ENCODE data around the gene ELOVL5. TPM values are rescaled to one million over a fixed set of nuclear protein-coding genes. Genes with fewer than 3 reads are reported as not detected.
A peak's percentile ranks its signal among the peaks of the same experiment; 100 is the strongest.

ELOVL5 gene
- total RNA-seq, 1 donor from 2014 or later: 72.4 TPM

DNA sequence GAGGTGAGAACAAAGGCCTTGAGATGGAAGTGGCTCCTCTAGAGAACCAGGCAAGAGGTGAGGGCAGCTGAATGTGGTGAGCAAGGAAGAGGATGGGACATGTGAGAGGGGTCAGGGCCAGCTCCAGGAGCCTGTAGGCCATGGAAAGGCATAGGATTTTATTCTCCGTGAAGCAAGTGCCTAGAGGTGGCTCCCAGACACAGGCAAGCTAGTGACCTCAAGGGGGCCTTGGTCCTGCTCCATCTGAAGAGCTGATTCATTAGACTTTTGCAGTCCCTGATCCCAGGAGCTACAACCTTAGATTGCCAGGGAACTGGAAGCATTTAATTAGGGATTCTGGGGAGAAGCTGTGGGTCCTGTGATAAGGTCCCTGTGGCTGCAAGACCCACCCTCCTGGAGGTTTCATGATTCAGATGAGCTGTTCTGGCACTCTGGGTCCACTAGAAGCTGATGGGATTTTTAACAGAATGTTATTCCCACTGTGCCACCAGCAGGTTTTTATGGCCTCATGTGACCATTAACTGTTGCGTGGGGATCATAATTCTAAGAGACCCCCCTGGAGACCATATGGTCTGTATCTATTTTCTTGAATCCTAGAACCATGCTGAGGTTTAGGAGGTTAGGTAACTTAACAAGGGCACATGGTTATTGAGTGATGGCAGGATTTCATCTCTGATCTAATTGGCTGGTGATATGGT lies 90.5 kb downstream of the ELOVL5 start:
- ATAC-seq (peak in 1 of 2 donors; percentile 11), DNase-seq (no peak)
- H3K4me1 ChIP-seq: no peaks in the 10 kb centered on the region
- intact Hi-C loops (cut with DNase I): no loop called here
- no peak overlapping the region for H3K27ac ChIP-seq
- TF ChIP-seq, protein P1, sequence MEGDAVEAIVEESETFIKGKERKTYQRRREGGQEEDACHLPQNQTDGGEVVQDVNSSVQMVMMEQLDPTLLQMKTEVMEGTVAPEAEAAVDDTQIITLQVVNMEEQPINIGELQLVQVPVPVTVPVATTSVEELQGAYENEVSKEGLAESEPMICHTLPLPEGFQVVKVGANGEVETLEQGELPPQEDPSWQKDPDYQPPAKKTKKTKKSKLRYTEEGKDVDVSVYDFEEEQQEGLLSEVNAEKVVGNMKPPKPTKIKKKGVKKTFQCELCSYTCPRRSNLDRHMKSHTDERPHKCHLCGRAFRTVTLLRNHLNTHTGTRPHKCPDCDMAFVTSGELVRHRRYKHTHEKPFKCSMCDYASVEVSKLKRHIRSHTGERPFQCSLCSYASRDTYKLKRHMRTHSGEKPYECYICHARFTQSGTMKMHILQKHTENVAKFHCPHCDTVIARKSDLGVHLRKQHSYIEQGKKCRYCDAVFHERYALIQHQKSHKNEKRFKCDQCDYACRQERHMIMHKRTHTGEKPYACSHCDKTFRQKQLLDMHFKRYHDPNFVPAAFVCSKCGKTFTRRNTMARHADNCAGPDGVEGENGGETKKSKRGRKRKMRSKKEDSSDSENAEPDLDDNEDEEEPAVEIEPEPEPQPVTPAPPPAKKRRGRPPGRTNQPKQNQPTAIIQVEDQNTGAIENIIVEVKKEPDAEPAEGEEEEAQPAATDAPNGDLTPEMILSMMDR (IDR thresholded peaks at IDR 0.05): no peak
- no peaks in the 10 kb centered on the region for H3K9me3 ChIP-seq
- no peaks in the 10 kb centered on the region for H3K27me3 ChIP-seq (ENCODE audit: low read depth)
- H3K4me3 ChIP-seq: no peak overlapping the region
- H3K36me3 ChIP-seq: peaks cover 25% of the 10 kb centered on the region

DNA sequence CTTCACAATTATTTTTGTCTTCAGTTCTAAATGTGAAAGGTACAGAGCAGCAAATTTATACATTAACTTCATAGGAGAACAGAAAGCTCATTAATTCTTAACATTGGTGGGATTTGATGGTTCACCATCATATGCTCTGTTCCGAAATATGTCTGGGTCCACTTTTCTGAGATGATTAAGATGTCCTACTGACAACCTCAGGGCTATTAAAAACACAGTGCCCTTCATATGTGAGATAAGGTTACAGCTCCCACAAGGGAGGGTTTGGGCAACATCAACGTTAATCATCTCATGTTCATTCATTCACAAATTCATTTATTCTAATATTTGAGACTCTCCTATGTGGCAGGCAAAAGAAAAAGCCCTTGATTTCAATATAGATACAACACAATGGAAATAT lies 91.2 kb downstream of the ELOVL5 start:
- ATAC-seq (no peak), DNase-seq (no peak)
- H3K36me3 ChIP-seq: peaks cover 25% of the 10 kb centered on the region
- TF ChIP-seq, protein P1 (IDR thresholded peaks at IDR 0.05): no peak
- H3K27me3 ChIP-seq (ENCODE audit: low read depth): no peaks in the 10 kb centered on the region
- H3K9me3 ChIP-seq: no peaks in the 10 kb centered on the region
- intact Hi-C loops (cut with DNase I): no loop called here
- H3K27ac ChIP-seq: no peak overlapping the region
- H3K4me1 ChIP-seq: no peaks in the 10 kb centered on the region
- no peak overlapping the region for H3K4me3 ChIP-seq

DNA sequence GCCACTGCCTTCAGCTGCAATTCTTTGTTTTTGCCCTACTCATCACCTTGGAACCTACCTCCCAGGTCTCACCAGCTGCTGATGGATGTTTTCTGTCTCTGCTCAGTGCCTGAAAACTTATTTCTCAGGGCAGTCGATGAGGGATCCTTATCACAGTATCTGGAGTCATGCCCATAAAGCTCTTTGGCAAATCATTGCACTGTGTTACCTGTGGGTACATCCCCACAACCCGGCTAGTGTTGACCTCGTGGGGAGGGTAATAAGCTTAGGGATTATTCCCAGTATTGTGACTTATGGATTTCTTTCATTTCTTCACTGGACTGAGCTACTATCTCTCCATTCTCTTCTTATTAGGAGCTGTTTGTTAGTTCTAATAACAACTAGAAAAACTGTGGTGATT lies 91.7 kb downstream of the ELOVL5 start:
- Histone ChIP-seq H3K27me3 (ENCODE audit: low read depth) (no peaks in the 10 kb centered on the region), H3K4me1 (no peaks in the 10 kb centered on the region), H3K27ac (no peak overlapping the region), H3K36me3 (peaks cover 25% of the 10 kb centered on the region), H3K9me3 (no peaks in the 10 kb centered on the region), H3K4me3 (no peak overlapping the region)
- TF ChIP-seq, protein P1 (IDR thresholded peaks at IDR 0.05): no peak
- ATAC-seq (no peak), DNase-seq (no peak)
- intact Hi-C loops (cut with DNase I): no loop called here

DNA sequence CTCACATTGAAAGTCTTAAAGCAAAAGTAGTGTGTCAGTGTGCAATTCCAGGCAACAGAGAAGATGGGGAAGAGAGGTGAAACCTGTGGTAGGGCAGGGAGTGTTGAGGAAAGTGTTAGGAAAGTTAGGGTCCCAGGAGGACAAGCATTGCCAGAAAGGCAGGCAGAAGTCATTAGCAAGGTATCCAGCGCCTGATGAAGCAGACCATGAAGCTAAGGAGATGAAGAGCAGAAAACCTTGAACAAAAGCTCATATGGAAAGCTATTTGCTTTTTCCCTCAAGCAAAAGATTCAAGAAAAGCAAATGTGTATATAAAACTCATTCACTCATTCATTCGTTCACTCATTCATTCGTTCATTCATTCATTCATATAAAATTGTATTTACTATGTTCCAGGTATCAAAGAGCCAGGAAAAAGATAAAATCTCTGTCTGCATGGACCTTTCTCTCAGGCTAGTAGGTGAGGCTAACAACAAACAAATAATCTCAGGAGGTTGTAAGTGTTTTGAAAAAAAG lies 96.5 kb downstream of the ELOVL5 start:
- Histone ChIP-seq H3K36me3 (no peaks in the 10 kb centered on the region), H3K27me3 (ENCODE audit: low read depth) (no peaks in the 10 kb centered on the region), H3K9me3 (no peaks in the 10 kb centered on the region), H3K27ac (no peak overlapping the region), H3K4me1 (no peaks in the 10 kb centered on the region), H3K4me3 (no peak overlapping the region)
- TF ChIP-seq, protein P1 (IDR thresholded peaks at IDR 0.05): no peak
- DNase-seq (no peak), ATAC-seq (no peak)
- intact Hi-C loops (cut with DNase I): no loop called here

DNA sequence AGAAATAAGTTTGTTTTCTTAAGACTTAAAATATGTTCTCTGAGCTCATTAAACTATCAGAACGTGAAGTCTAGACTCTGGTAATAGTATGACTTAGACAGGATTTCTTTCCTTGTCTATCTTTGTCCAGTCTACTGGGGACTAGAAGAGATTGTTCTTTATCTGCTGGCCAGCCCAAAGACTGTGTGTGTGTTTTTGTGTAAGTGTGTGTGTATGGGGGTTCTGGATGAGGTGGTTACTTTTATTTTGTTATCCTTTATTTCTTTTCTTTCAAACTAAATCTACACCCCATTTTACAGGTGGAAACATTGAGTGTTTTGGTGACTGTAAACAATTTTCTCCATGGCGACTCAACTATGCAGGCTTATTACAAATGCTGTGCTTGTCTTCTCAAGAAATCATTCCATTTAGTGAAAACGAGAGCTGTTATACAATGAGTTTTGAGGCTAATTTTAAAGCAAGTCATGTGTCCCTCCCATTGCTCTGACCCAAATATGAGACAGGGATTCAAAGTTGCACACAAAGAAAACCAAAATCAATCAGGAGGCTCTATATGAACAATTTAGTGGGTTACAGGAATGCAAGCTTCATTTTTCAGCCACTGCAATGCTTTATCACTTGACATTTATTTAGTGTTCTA lies 97.6 kb downstream of the ELOVL5 start:
- no peak for DNase-seq
- intact Hi-C loops (cut with DNase I): no loop called here
- no peak overlapping the region for H3K27ac ChIP-seq
- no peaks in the 10 kb centered on the region for H3K9me3 ChIP-seq
- no peaks in the 10 kb centered on the region for H3K36me3 ChIP-seq
- no peak for ATAC-seq
- H3K4me3 ChIP-seq: no peak overlapping the region
- no peaks in the 10 kb centered on the region for H3K27me3 ChIP-seq (ENCODE audit: low read depth)
- TF ChIP-seq, protein P1 (IDR thresholded peaks at IDR 0.05): no peak
- H3K4me1 ChIP-seq: no peaks in the 10 kb centered on the region
